ENCODE measurements around the gene ZNF202. TPM values are rescaled to one million over a fixed set of nuclear protein-coding genes. Genes with fewer than 3 reads are reported as not detected.

Gene ZNF202
- total and polyA plus RNA-seq, 10 donors = 6.3 to 18.6 (median 12.5) TPM

GRCh38 chr11:123678246-123678645 is 63.2 kb downstream of the ZNF202 start:
- intact Hi-C loops (cut with DNase I; ENCODE audit: low total_unique reads) = no loop called here
- H3K9me3 ChIP-seq = peaks cover 0 to 8% (median 0%) of the 10 kb centered on the region in 8 donors
- WGBS, 5 donors = 93 to 100% (median 96%) methylated on average over 2 of the region's 2 CpGs

GRCh38 chr11:123677510-123677909 is 64.0 kb downstream of the ZNF202 start:
- no peaks in the 10 kb centered on the region for H3K36me3 ChIP-seq
- H3K4me3 ChIP-seq = no peak overlapping the region
- TF ChIP-seq CTCF (IDR thresholded peaks at IDR 0.05 in 8 of 11, conservative IDR thresholded peaks at IDR 0.05 in 3 of 11) (no peak), POLR2AphosphoS5 (IDR thresholded peaks at IDR 0.05) (no peak), POLR2A (IDR thresholded peaks at IDR 0.05) (no peak)
- intact Hi-C loops (cut with DNase I; ENCODE audit: low total_unique reads) = no loop called here
- 64 to 75% (median 73%) methylated on average over 2 of the region's 2 CpGs for WGBS, 5 donors
- peaks cover 0 to 8% (median 0%) of the 10 kb centered on the region in 8 donors for H3K9me3 ChIP-seq
- DNase-seq = no peak
- no peak overlapping the region for H3K27ac ChIP-seq
- H3K27me3 ChIP-seq (replicated peaks in 1 of 7) = peaks cover 0 to under 1% (median 0%) of the 10 kb centered on the region in 7 donors
- no peaks in the 10 kb centered on the region for H3K4me1 ChIP-seq

More at GRCh38 chr11:123678246-123678645, 63.2 kb downstream of the ZNF202 start:
- H3K27ac ChIP-seq = no peak overlapping the region
- no peak overlapping the region for H3K4me3 ChIP-seq
- no peaks in the 10 kb centered on the region for H3K4me1 ChIP-seq
- TF ChIP-seq POLR2A (IDR thresholded peaks at IDR 0.05) = no peak
- no peak for TF ChIP-seq POLR2AphosphoS5 (IDR thresholded peaks at IDR 0.05)
- no peak for TF ChIP-seq CTCF (IDR thresholded peaks at IDR 0.05 in 8 of 11, conservative IDR thresholded peaks at IDR 0.05 in 3 of 11)
- DNase-seq = no peak
- H3K36me3 ChIP-seq = no peaks in the 10 kb centered on the region
- peaks cover 0 to 4% (median 0%) of the 10 kb centered on the region in 7 donors for H3K27me3 ChIP-seq (replicated peaks in 1 of 7)

DNA sequence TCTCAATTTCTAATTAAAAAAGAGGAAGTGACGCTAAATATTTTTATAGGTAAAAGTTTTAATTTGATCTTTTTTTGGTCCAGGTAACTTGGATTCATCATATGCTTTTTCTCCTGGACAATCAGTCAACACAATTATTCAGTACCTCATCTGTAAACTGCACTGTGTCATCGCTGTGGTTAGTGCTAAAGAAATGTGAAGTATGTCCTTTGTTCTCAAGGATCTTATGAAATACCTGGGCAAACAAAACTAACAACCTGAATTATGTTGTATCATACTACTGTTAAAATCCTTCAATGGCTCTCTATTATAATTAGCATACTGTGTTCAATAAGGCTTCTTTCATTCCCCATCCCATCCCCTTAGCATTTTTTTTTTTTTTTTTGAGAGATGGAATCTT is 67.2 kb downstream of the ZNF202 start:
- WGBS, 5 donors = 38 to 76% (median 48%) methylated on average over 2 of the region's 2 CpGs
- no peaks in the 10 kb centered on the region for H3K4me1 ChIP-seq
- DNase-seq = no peak
- peaks cover 0 to 4% (median 0%) of the 10 kb centered on the region in 7 donors for H3K27me3 ChIP-seq (replicated peaks in 1 of 7)
- H3K9me3 ChIP-seq = peaks cover 0 to 5% (median 0%) of the 10 kb centered on the region in 8 donors
- no peak overlapping the region for H3K4me3 ChIP-seq
- H3K36me3 ChIP-seq = no peaks in the 10 kb centered on the region
- TF ChIP-seq CTCF (IDR thresholded peaks at IDR 0.05 in 8 of 11, conservative IDR thresholded peaks at IDR 0.05 in 3 of 11) (no peak), POLR2AphosphoS5 (IDR thresholded peaks at IDR 0.05) (no peak), POLR2A (IDR thresholded peaks at IDR 0.05) (no peak)
- no peak overlapping the region for H3K27ac ChIP-seq
- intact Hi-C loops (cut with DNase I; ENCODE audit: low total_unique reads) = no loop called here

Small RNA genes within 50 kb of the gene (small RNA-seq; reads per million reads assigned to genes)
- 0 to 0.07 (median 0) reads per million in 4 donors for gene RNU1-21P

Other genes starting within 250 kb of the ZNF202 start
- 1 to 10 TPM in 3 of 7 donors, under 1 TPM in 4; 0.44 to 1.7 (median 0.85) TPM for gene SCN3B, start 87.0 kb downstream of the ZNF202 start, total RNA-seq
- gene SCN3B, start 87.0 kb downstream of the ZNF202 start, polyA plus RNA-seq = under 1 TPM; 0.09 to 0.23 (median 0.13) TPM
- not detected for gene OR6X1, start 12.9 kb upstream of the ZNF202 start, total RNA-seq
- not detected for gene OR6X1, start 12.9 kb upstream of the ZNF202 start, polyA plus RNA-seq
- gene OR6M1, start 64.7 kb upstream of the ZNF202 start, total RNA-seq = not detected
- not detected for gene OR6M1, start 64.7 kb upstream of the ZNF202 start, polyA plus RNA-seq
- gene TMEM225, start 144.0 kb upstream of the ZNF202 start, total RNA-seq = not detected
- not detected for gene TMEM225, start 144.0 kb upstream of the ZNF202 start, polyA plus RNA-seq
- not detected for gene OR8D4, start 160.5 kb upstream of the ZNF202 start, total RNA-seq
- gene OR8D4, start 160.5 kb upstream of the ZNF202 start, polyA plus RNA-seq = not detected
- not detected for gene OR4D5, start 198.0 kb upstream of the ZNF202 start, total RNA-seq
- not detected for gene OR4D5, start 198.0 kb upstream of the ZNF202 start, polyA plus RNA-seq
- gene OR6T1, start 202.2 kb upstream of the ZNF202 start, total RNA-seq = not detected
- gene OR6T1, start 202.2 kb upstream of the ZNF202 start, polyA plus RNA-seq = not detected
- not detected for gene OR10S1, start 236.1 kb upstream of the ZNF202 start, total RNA-seq
- not detected for gene OR10S1, start 236.1 kb upstream of the ZNF202 start, polyA plus RNA-seq